Uterus (tissue), 2 donors: Measurements from ENCODE around the gene LPP.

Source experiments
- POLR2A ChIP-seq, 2 donors: fragments of 450-650 bp; IDR thresholded peaks; one replicate each; pipeline ENCODE4 v1.6.1; 2016; ENCODE audit warnings: antibody characterized with exemption in 2 of 2, mild to moderate bottlenecking in 1 of 2, moderate library complexity in 1 of 2
- TF ChIP-seq, protein P1 (sequence below), 4 experiments: fragments of 200-600 bp in 2 of 4; fragments of 450-650 bp in 2 of 4; sonication (generic) in 2 of 4; IDR thresholded peaks; one replicate each; pipeline ENCODE4 v1.5.1; 2016 to 2019; ENCODE audit warnings: antibody characterized with exemption in 4 of 4, mild to moderate bottlenecking in 2 of 4, moderate library complexity in 1 of 4

DNA sequence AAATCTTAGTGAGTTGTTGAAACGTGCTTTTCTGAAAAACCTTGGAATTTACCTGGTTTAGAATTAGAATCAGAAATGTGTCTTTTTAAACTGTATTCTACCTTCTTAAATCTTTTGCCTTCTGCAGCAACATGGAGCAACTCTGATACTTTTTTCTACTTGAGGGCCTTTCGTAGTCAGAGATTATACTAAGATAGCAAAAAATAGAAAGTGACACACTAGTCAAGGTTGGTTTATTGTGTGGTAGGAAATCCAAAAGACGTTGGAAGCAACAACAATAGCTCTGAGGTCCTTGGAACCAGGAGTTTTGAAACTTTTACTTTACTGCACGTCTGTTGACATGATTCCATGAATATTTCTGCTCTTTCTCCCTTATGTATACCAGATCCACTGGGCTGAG lies 294.9 kb downstream of the LPP start:
- TF ChIP-seq, protein P1, sequence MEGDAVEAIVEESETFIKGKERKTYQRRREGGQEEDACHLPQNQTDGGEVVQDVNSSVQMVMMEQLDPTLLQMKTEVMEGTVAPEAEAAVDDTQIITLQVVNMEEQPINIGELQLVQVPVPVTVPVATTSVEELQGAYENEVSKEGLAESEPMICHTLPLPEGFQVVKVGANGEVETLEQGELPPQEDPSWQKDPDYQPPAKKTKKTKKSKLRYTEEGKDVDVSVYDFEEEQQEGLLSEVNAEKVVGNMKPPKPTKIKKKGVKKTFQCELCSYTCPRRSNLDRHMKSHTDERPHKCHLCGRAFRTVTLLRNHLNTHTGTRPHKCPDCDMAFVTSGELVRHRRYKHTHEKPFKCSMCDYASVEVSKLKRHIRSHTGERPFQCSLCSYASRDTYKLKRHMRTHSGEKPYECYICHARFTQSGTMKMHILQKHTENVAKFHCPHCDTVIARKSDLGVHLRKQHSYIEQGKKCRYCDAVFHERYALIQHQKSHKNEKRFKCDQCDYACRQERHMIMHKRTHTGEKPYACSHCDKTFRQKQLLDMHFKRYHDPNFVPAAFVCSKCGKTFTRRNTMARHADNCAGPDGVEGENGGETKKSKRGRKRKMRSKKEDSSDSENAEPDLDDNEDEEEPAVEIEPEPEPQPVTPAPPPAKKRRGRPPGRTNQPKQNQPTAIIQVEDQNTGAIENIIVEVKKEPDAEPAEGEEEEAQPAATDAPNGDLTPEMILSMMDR (IDR thresholded peaks at IDR 0.05), result no peak
- no peak for TF ChIP-seq POLR2A (IDR thresholded peaks at IDR 0.05)
